GM06990 (cell line): ENCODE results near the gene VPS37D.

ENCODE experiments used
- DNase-seq: peaks from one replicate; pipeline ENCODE4 v3.0.0-alpha.2; 2011; ENCODE audit not compliant: insufficient read length; ENCODE audit errors: extremely low read depth
- H3K27me3 ChIP-seq: replicated peaks from 2 replicates; pipeline ENCODE4 v1.6.0; 2011; ENCODE audit warnings: low read length; ENCODE audit not compliant: control insufficient read depth, insufficient read depth
- H3K36me3 ChIP-seq: 2 replicates; pipeline ENCODE4 v1.5.1; 2011; ENCODE audit warnings: low read length; ENCODE audit not compliant: control insufficient read depth, insufficient read depth
- H3K4me3 ChIP-seq: replicated peaks from 2 replicates; pipeline ENCODE4 v1.5.1; 2011; ENCODE audit warnings: low read depth, mild to moderate bottlenecking, control low read depth, low read length
- CTCF ChIP-seq: IDR thresholded peaks from 2 replicates; pipeline ENCODE4 v1.5.1; 2011; ENCODE audit warnings: low read length, control low read depth, mild to moderate bottlenecking, inconsistent platforms; ENCODE audit not compliant: insufficient read depth, poor library complexity, severe bottlenecking

VPS37D gene

GRCh38 chr7:73679709-73680108, 12.1 kb downstream of the VPS37D start:
- Histone ChIP-seq H3K36me3 (peaks cover 9% of the 10 kb centered on the region), H3K4me3 (no peak overlapping the region), H3K27me3 (no peaks in the 10 kb centered on the region)
- DNase-seq: no peak
- TF ChIP-seq CTCF: no peak

DNA sequence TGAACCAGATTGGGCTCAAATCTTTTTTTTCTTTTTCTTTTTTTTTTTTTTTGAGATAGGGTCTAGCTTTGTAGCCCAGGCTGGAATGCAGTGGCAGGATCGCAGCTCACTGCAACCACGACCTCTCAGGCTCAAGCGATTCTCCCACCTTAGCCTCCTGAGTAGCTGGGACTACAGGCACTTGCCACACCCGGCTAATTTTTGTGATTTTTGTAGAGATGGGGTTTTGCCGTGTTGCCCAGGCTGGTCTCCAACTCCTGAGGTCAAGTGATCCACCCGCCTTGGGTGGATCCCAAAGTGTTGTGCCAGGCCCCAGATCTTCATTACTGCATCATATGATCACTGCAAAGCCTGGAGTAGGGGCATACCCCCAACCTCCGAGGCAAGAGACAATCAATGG, 12.9 kb downstream of the VPS37D start:
- H3K27me3 ChIP-seq: no peaks in the 10 kb centered on the region
- H3K4me3 ChIP-seq: no peak overlapping the region
- TF ChIP-seq CTCF: no peak
- H3K36me3 ChIP-seq: peaks cover 9% of the 10 kb centered on the region
- DNase-seq: no peak

DNA sequence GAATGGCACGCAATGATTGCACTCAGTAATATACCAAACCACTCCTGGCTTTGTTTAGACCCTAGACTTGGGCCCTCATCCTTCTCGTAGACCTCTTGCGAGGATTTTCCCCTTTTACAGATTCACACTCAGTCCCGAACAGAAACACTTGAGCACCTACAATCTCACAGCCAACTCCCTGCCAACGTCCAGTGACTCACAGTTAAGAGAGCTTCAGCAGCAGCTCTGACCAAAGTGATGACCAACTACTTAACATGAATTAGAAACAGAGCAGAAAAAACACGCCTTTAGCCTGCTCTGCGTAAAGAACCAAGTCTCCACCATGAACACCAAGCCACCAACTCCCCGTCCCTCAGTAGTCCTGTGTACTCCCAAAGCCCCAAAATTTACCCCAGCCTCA, 13.4 kb downstream of the VPS37D start:
- Histone ChIP-seq H3K36me3 (peaks cover 9% of the 10 kb centered on the region), H3K4me3 (no peak overlapping the region), H3K27me3 (no peaks in the 10 kb centered on the region)
- TF ChIP-seq CTCF: no peak
- no peak for DNase-seq

GRCh38 chr7:73682745-73683055, 15.1 kb downstream of the VPS37D start:
- H3K36me3 ChIP-seq: peaks cover 13% of the 10 kb centered on the region
- no peak for TF ChIP-seq CTCF

DNA sequence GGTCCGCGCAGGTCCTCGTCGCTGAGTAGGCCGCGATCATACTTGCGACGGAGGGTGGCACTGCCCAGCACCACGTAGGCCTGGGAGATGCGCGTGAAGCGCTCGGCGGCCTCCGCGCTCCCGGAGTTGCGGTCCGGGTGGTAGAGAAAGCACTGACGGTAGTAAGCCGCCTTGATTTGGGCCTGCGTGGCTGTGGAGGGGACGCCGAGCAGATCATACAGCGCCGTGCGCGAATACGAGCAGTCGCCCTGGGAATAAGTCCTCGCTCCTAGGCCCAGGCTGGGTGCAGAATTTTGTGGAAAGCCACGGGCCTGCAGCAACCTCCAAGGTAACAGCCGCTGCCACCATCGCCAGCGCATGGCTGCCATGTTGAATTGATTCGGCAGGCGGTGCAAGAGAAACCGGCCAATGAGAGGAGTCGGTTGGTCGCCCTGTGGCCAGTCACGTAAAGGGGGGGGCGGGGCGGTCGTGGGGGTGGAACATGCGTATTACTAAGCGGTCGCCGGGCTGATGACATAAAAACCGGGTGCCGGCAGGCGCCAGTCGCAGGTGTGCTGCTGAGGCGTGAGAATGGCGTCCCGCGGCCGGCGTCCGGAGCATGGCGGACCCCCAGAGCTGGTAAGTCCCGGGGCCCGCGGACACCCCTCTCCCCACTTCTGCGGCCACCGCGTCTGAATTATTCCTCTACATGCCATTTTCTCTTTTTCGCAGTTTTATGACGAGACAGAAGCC, 15.6 kb downstream of the VPS37D start, which contains the start of the genes BUD23 and DNAJC30:
Gene BUD23, plus strand, starts transcription at position 542 of the 732 bp plus-strand sequence. Its CDS starts 29 bp downstream, at position 571.
Gene DNAJC30, minus strand, starts transcription at position 398 of the 732 bp plus-strand sequence. Its CDS starts 30 bp downstream, at position 368.
- peak within 1 kb of the TSS; percentile 83 for H3K4me3 ChIP-seq
- DNase-seq: peak; percentile 93
- H3K27me3 ChIP-seq: no peaks in the 10 kb centered on the region
- TF ChIP-seq CTCF: no peak
- peaks cover 13% of the 10 kb centered on the region for H3K36me3 ChIP-seq

More at GRCh38 chr7:73682745-73683055, 15.1 kb downstream of the VPS37D start:
- no peaks in the 10 kb centered on the region for H3K27me3 ChIP-seq
- no peak for DNase-seq
- H3K4me3 ChIP-seq: peak overlapping the region; percentile 82
